HTERT RPE-1 (cell line): ENCODE results near the gene EFNA4.
"Not testable (repeated sequence)": the region's sequence is repeated elsewhere in the genome, so short reads cannot be mapped to it uniquely, and the experiment has no call there.

Source experiments
- in situ Hi-C: fragments of 300-500 bp; cut with MboI; formaldehyde crosslinking; loops from 4 replicates; pipeline ENCODE4 v1.14.3; 2020; ENCODE audit warnings: low sequenced_read_pairs

EFNA4 gene

DNA sequence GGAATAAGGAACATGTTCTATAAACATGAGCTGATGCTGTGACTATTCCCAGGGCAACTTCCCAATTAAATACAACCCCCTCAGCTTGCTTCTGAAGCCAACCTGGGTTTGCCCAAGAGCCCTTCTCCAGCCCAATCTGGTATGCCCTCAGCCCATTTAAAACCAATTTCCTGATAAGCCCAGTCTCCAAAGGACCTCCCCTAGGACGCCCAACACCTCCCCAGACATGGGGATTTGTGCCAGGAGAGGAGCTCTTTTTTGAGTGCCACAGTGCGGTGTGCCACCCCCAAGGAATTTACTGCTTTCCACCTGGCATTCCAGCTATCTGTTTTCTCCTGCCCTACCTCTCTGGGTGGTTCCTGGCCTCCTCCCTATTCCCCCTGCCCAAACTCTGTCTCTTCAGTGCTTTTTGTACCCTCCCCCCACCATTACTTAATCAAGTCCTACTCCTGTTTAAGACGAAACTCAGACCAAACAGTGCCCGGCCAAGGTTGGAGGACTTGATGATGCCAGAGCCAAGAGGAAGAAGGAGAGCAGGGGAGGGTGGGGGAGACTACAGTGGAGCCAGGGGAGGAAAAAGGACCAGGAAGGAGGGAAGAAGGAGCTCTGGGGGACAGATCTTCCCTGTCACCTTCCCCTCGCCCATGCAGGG, 52.7 kb downstream of the EFNA4 start:
- in situ Hi-C loops = no loop called here

DNA sequence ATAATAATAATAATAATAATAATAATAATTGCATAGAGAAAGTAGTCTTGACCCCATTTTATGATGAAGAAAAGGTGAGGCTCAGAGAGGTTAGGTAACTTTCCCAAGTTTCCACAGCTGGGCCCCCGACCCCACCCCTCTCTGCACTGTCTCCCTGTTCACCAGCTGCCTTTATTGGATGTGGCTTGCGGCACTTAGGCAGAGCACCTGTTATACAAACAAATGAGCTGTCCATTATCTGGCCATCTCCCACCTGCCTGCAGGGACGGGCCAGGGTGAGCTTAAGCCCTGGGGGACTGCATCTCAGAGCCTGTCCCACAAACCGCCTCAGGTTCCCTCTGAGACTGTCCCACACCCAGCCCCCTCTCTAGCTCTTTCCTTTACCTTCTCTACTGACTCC, 54.1 kb downstream of the EFNA4 start:
- in situ Hi-C loops = no loop called here

DNA sequence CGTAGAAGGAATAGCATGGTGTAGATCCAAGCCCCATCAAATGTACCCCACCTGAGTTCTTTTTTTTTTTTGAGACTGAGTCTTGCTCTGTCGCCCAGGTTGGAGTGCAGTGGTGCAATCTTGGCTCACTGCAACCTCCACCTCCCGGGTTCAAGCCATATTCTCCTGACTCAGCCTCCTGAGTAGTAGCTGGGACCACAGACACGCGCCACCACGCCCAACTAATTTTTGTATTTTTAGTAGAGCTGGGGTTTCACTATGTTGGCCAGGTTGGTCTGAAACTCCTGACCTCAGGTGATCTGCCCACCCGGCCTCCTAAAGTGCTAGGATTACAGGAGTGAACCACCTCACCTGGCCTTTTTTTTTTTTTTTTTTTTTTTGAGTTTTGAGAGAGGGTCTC, 54.5 kb downstream of the EFNA4 start:
- in situ Hi-C loops = not testable (repeated sequence)
